Liver (tissue), 9 donors: ENCODE measurements around the gene CATSPER4. TPM values are rescaled to one million over a fixed set of nuclear protein-coding genes. Genes with fewer than 3 reads are reported as not detected.
A peak's percentile ranks its signal among the peaks of the same experiment; 100 is the strongest.

Source experiments
- DNase-seq: peaks from one replicate; pipeline ENCODE4 v3.0.0-alpha.2; 2017; ENCODE audit warnings: low spot score
- H3K27ac ChIP-seq, 2 donors: one replicate each; pipeline ENCODE4 v1.7.0; 2013; ENCODE audit warnings: inconsistent platforms in 2 of 2, low read length in 2 of 2, control low read depth in 1 of 2, low read depth in 1 of 2, mild to moderate bottlenecking in 1 of 2
- H3K27me3 ChIP-seq, 4 donors: one replicate each; pipeline versions ENCODE4 v1.6.1 to v1.7.0; 2013; ENCODE audit warnings: low read length in 3 of 4, inconsistent platforms in 1 of 4, mild to moderate bottlenecking in 1 of 4, moderate library complexity in 1 of 4; ENCODE audit not compliant: control insufficient read depth in 4 of 4, insufficient read depth in 4 of 4
- H3K36me3 ChIP-seq, 4 donors: one replicate each; pipeline versions ENCODE4 v1.6.1 to v1.7.0; 2013; ENCODE audit warnings: low read length in 3 of 4, mild to moderate bottlenecking in 3 of 4, low read depth in 1 of 4, moderate library complexity in 1 of 4; ENCODE audit not compliant: control insufficient read depth in 4 of 4, insufficient read depth in 3 of 4
- H3K4me1 ChIP-seq, 4 donors: one replicate each; pipeline versions ENCODE4 v1.6.1 to v1.7.0; 2013; ENCODE audit warnings: low read length in 3 of 4, mild to moderate bottlenecking in 3 of 4, moderate library complexity in 1 of 4; ENCODE audit not compliant: control insufficient read depth in 4 of 4, insufficient read depth in 4 of 4
- H3K4me3 ChIP-seq, 3 donors: one replicate each; pipeline versions ENCODE4 v1.6.1 to v1.7.0; 2013; ENCODE audit warnings: low read length in 3 of 3, control low read depth in 1 of 3, low read depth in 1 of 3, mild to moderate bottlenecking in 1 of 3
- H3K9ac ChIP-seq, 2 donors: one replicate each; pipeline ENCODE4 v1.7.0; 2013; ENCODE audit warnings: low read length in 2 of 2, mild to moderate bottlenecking in 2 of 2, moderate library complexity in 2 of 2, control low read depth in 1 of 2, low read depth in 1 of 2
- H3K9me3 ChIP-seq, 4 donors: one replicate each; pipeline versions ENCODE4 v1.6.1 to v1.7.0; 2013; ENCODE audit warnings: low read length in 3 of 4; ENCODE audit not compliant: control insufficient read depth in 4 of 4
- EGR1 ChIP-seq, 2 donors: IDR thresholded peaks; 2 replicates each; pipeline ENCODE4 v1.6.1; 2016 to 2018; ENCODE audit warnings: antibody characterized with exemption in 2 of 2, low read depth in 2 of 2
- FOXA1 ChIP-seq: IDR thresholded peaks from 2 replicates; pipeline ENCODE4 v1.6.1; 2016; ENCODE audit warnings: antibody characterized with exemption
- FOXA2 ChIP-seq: IDR thresholded peaks from 2 replicates; pipeline ENCODE4 v1.6.1; 2016; ENCODE audit warnings: antibody characterized with exemption
- GABPA ChIP-seq, 2 donors: IDR thresholded peaks in 1 of 2; conservative IDR thresholded peaks in 1 of 2; 2 replicates each; pipeline ENCODE4 v1.6.1; 2016; ENCODE audit warnings: antibody characterized with exemption in 2 of 2, mild to moderate bottlenecking in 1 of 2, moderate library complexity in 1 of 2
- HNF4A ChIP-seq, 2 donors: conservative IDR thresholded peaks; 2 replicates each; pipeline ENCODE4 v1.6.1; 2016; ENCODE audit warnings: antibody characterized with exemption in 2 of 2, mild to moderate bottlenecking in 2 of 2
- HNF4G ChIP-seq: IDR thresholded peaks from 2 replicates; pipeline ENCODE4 v1.6.1; 2016; ENCODE audit warnings: antibody characterized with exemption
- JUND ChIP-seq, 2 donors: IDR thresholded peaks; 2 replicates each; pipeline ENCODE4 v1.6.1; 2016; ENCODE audit warnings: antibody characterized with exemption in 2 of 2
- NR2F2 ChIP-seq: IDR thresholded peaks from 2 replicates; pipeline ENCODE4 v1.6.1; 2016; ENCODE audit warnings: antibody characterized with exemption
- RAD21 ChIP-seq, 2 donors: IDR thresholded peaks; 2 replicates each; pipeline ENCODE4 v1.6.1; 2016; ENCODE audit warnings: antibody characterized with exemption in 2 of 2, mild to moderate bottlenecking in 2 of 2
- RXRA ChIP-seq, 2 donors: IDR thresholded peaks; 2 replicates each; pipeline ENCODE4 v1.6.1; 2017 to 2018; ENCODE audit warnings: antibody characterized with exemption in 2 of 2, mild to moderate bottlenecking in 1 of 2
- SP1 ChIP-seq: IDR thresholded peaks from 2 replicates; pipeline ENCODE4 v1.6.1; 2018; ENCODE audit warnings: antibody characterized with exemption, mild to moderate bottlenecking
- TAF1 ChIP-seq: conservative IDR thresholded peaks from 2 replicates; pipeline ENCODE4 v1.6.1; 2016; ENCODE audit warnings: antibody characterized with exemption, mild to moderate bottlenecking
- YY1 ChIP-seq: IDR thresholded peaks from 2 replicates; pipeline ENCODE4 v1.6.1; 2016; ENCODE audit warnings: antibody characterized with exemption, mild to moderate bottlenecking
- WGBS: extraction: QIAGEN DNeasy Blood & Tissue Kit; methylation state at CpG from one replicate; pipeline ENCODE4 v1.1.7; 2013; 5-methylcytosine and 5-hydroxymethylcytosine counted together
- polyA plus RNA-seq, 2 donors: library from polyadenylated mRNA; stranded (reverse) in 1 of 2; unstranded in 1 of 2; fragments of 200-250 nt in 1 of 2; fragments of >200 nt in 1 of 2; fragmentation: Nextera tagmentation in 1 of 2; extraction: Ambion mirVana in 1 of 2; gene quantifications; one replicate each; pipeline versions ENCODE4 v1.2.1 to v1.2.3, GENCODE V29; 2013 to 2015
- total RNA-seq, 2 donors: library from RNA; depleted of rRNA; stranded (reverse); fragments of >200 nt; gene quantifications; one replicate each; pipeline ENCODE4 v1.2.3, GENCODE V29; 2014
- TF ChIP-seq, protein P1 (sequence below): IDR thresholded peaks from 2 replicates; pipeline ENCODE4 v1.6.1; 2016; ENCODE audit warnings: antibody characterized with exemption
- TF ChIP-seq, protein P2 (sequence below): IDR thresholded peaks from 2 replicates; pipeline ENCODE4 v1.6.1; 2016; ENCODE audit warnings: antibody characterized with exemption, mild to moderate bottlenecking
- TF ChIP-seq, protein P3 (sequence below): IDR thresholded peaks from 2 replicates; pipeline ENCODE4 v1.6.1; 2016; ENCODE audit warnings: antibody characterized with exemption
- TF ChIP-seq, protein P4 (sequence below): IDR thresholded peaks from 2 replicates; pipeline ENCODE4 v1.6.1; 2016; ENCODE audit warnings: antibody characterized with exemption
- TF ChIP-seq, protein P5 (sequence below): fragments of 150-350 bp; IDR thresholded peaks from 2 replicates; pipeline ENCODE4 v1.5.1; 2017; ENCODE audit warnings: improper control_type of control experiment, low read depth, low read length; ENCODE audit not compliant: missing input control
- donor health status: healthy.
- donor health status: healthy.
- donor health status: healthy.
- donor health status: healthy.
- donor health status: healthy.

The CATSPER4 gene
- total and polyA plus RNA-seq, 4 donors = not detected

DNA sequence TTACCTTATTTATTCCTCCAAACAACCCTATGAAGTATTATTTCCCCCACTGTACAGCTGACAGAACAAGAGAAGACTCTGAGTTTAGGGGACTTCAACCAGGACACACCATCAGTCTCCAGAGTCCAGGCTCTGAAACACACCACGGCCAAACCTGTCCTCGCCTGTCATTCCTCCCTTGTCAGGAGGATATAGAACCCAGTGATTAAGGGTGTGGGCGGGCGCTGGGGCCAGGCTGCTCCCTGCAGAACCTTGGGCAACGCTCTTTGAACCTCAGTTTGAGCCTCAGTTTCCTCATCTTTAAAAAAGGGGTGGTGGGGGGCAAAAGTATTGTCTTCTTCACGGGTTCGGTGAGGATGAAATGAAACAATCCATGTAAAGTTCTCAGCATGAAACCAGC is 34.2 kb downstream of the CATSPER4 start:
- Histone ChIP-seq H3K9ac (no peak overlapping the region), H3K36me3 (no peaks in the 10 kb centered on the region), H3K27ac (peak overlapping the region; percentile 18 to 66), H3K4me3 (peak overlapping the region; percentile 35 to 94 (median 66)), H3K4me1 (peaks cover 0 to 19% (median 8%) of the 10 kb centered on the region in 4 donors), H3K27me3 (no peaks in the 10 kb centered on the region), H3K9me3 (no peaks in the 10 kb centered on the region)
- no peak for TF ChIP-seq HNF4A (conservative IDR thresholded peaks at IDR 0.05)
- no peak for TF ChIP-seq SP1
- TF ChIP-seq NR2F2 = no peak
- TF ChIP-seq, protein P1, sequence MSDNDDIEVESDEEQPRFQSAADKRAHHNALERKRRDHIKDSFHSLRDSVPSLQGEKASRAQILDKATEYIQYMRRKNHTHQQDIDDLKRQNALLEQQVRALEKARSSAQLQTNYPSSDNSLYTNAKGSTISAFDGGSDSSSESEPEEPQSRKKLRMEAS = no peak
- TF ChIP-seq FOXA1 = no peak
- no peak for TF ChIP-seq RXRA (IDR thresholded peaks at IDR 0.05)
- TF ChIP-seq, protein P2, sequence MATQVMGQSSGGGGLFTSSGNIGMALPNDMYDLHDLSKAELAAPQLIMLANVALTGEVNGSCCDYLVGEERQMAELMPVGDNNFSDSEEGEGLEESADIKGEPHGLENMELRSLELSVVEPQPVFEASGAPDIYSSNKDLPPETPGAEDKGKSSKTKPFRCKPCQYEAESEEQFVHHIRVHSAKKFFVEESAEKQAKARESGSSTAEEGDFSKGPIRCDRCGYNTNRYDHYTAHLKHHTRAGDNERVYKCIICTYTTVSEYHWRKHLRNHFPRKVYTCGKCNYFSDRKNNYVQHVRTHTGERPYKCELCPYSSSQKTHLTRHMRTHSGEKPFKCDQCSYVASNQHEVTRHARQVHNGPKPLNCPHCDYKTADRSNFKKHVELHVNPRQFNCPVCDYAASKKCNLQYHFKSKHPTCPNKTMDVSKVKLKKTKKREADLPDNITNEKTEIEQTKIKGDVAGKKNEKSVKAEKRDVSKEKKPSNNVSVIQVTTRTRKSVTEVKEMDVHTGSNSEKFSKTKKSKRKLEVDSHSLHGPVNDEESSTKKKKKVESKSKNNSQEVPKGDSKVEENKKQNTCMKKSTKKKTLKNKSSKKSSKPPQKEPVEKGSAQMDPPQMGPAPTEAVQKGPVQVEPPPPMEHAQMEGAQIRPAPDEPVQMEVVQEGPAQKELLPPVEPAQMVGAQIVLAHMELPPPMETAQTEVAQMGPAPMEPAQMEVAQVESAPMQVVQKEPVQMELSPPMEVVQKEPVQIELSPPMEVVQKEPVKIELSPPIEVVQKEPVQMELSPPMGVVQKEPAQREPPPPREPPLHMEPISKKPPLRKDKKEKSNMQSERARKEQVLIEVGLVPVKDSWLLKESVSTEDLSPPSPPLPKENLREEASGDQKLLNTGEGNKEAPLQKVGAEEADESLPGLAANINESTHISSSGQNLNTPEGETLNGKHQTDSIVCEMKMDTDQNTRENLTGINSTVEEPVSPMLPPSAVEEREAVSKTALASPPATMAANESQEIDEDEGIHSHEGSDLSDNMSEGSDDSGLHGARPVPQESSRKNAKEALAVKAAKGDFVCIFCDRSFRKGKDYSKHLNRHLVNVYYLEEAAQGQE = no peak
- no peak for TF ChIP-seq GABPA (IDR thresholded peaks at IDR 0.05 in 1 of 2, conservative IDR thresholded peaks at IDR 0.05 in 1 of 2)
- TF ChIP-seq EGR1 (IDR thresholded peaks at IDR 0.05; ENCODE audit: low read depth in 2 of 2) = no peak
- TF ChIP-seq, protein P3, sequence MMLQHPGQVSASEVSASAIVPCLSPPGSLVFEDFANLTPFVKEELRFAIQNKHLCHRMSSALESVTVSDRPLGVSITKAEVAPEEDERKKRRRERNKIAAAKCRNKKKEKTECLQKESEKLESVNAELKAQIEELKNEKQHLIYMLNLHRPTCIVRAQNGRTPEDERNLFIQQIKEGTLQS = no peak
- no peak for TF ChIP-seq TAF1
- TF ChIP-seq FOXA2 = no peak
- TF ChIP-seq, protein P4, sequence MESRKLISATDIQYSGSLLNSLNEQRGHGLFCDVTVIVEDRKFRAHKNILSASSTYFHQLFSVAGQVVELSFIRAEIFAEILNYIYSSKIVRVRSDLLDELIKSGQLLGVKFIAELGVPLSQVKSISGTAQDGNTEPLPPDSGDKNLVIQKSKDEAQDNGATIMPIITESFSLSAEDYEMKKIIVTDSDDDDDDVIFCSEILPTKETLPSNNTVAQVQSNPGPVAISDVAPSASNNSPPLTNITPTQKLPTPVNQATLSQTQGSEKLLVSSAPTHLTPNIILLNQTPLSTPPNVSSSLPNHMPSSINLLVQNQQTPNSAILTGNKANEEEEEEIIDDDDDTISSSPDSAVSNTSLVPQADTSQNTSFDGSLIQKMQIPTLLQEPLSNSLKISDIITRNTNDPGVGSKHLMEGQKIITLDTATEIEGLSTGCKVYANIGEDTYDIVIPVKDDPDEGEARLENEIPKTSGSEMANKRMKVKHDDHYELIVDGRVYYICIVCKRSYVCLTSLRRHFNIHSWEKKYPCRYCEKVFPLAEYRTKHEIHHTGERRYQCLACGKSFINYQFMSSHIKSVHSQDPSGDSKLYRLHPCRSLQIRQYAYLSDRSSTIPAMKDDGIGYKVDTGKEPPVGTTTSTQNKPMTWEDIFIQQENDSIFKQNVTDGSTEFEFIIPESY = no peak
- TF ChIP-seq RAD21 (IDR thresholded peaks at IDR 0.05) = no peak
- TF ChIP-seq, protein P5, sequence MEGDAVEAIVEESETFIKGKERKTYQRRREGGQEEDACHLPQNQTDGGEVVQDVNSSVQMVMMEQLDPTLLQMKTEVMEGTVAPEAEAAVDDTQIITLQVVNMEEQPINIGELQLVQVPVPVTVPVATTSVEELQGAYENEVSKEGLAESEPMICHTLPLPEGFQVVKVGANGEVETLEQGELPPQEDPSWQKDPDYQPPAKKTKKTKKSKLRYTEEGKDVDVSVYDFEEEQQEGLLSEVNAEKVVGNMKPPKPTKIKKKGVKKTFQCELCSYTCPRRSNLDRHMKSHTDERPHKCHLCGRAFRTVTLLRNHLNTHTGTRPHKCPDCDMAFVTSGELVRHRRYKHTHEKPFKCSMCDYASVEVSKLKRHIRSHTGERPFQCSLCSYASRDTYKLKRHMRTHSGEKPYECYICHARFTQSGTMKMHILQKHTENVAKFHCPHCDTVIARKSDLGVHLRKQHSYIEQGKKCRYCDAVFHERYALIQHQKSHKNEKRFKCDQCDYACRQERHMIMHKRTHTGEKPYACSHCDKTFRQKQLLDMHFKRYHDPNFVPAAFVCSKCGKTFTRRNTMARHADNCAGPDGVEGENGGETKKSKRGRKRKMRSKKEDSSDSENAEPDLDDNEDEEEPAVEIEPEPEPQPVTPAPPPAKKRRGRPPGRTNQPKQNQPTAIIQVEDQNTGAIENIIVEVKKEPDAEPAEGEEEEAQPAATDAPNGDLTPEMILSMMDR = no peak
- TF ChIP-seq JUND (IDR thresholded peaks at IDR 0.05) = no peak
- TF ChIP-seq HNF4G = no peak
- TF ChIP-seq YY1 = no peak
- 79% methylated on average over 7 of the region's 7 CpGs for WGBS
- DNase-seq = no peak
